Measurements from ENCODE around the gene ZNF629.

DNA sequence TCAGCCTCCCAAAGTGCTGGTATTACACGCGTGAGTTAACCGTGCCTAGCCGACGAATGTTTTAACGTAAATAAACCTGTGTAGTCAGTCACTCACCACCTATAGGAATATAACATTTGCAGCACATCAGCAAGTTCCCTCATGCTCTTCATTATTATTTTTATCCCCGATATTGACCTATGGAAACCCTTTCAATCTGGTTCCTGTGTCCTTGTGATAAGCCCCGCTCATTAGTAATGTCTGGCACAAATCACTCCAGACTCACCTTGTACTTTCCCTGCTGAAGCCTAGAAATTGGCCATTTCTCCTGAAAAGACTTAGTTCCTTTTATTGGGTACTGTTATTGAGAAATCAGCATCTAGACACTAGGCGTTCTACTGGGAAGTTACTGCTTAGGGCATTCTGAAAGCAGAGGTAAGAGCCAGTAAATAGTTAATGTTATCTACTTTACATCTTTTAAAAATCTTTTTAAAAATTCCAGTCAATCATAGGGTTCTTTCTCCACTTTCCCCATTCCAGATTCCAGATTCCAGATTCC is 40.3 kb downstream of the ZNF629 start:
- TF ChIP-seq SUZ12 (IDR thresholded peaks at IDR 0.05) = no peak
- no peak for TF ChIP-seq FOXK2 (IDR thresholded peaks at IDR 0.05)
- no peak for TF ChIP-seq CTBP1 (IDR thresholded peaks at IDR 0.05; ENCODE audit: borderline replicate concordance)
- no peak for TF ChIP-seq FOXA1 (IDR thresholded peaks at IDR 0.05)
- TF ChIP-seq SP1 (IDR thresholded peaks at IDR 0.05) = no peak
- TF ChIP-seq FOXM1 (IDR thresholded peaks at IDR 0.05; ENCODE audit: borderline replicate concordance) = no peak
- no peak for TF ChIP-seq ARNT (IDR thresholded peaks at IDR 0.05)

All from HEK293T (cell line).